Measurements from ENCODE around the gene PI4KB.

DNA sequence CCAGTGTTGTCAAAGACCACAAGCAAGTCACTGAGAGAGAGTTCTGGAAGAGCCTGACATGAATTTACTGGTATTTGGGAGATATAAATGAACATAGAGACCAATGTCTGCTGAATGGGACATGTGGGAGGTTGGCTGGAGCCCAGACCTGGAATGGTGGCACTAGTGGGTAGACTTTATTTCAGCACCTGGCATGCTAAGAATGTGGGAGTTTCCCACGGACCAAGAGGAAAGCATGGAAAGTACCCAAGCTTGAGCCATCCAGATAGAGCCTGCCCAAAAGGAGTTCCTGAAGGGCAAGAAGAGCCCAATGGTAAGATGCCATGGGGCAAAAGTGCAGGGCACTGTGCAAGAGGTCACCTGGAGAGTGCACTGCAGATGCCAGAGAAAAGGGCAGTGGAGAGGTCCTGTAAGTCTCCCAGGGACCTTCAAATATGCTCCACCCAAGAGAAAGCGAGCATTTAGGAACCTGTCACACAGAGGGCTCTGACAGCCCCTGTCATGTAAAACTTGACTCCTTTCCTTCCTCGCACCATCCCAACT, 53.2 kb downstream of the PI4KB start:
- TF ChIP-seq CTCF (IDR thresholded peaks at IDR 0.05) = no peak
- no peak for TF ChIP-seq POLR2A (IDR thresholded peaks at IDR 0.05)

Data from breast epithelium (tissue), 3 donors.